GM12873 (cell line): ENCODE data around the gene KRTAP5-1.
"Not testable (repeated sequence)": the region's sequence is repeated elsewhere in the genome, so short reads cannot be mapped to it uniquely, and the experiment has no call there.

Experiments used
- TF ChIP-seq, protein P1 (sequence below): IDR thresholded peaks from 2 replicates; pipeline ENCODE4 v1.5.1; 2012; ENCODE audit warnings: low read depth, mild to moderate bottlenecking, moderate library complexity, low read length, control low read depth; ENCODE audit not compliant: insufficient read depth; ENCODE audit errors: missing control alignments

Gene KRTAP5-1, protein sequence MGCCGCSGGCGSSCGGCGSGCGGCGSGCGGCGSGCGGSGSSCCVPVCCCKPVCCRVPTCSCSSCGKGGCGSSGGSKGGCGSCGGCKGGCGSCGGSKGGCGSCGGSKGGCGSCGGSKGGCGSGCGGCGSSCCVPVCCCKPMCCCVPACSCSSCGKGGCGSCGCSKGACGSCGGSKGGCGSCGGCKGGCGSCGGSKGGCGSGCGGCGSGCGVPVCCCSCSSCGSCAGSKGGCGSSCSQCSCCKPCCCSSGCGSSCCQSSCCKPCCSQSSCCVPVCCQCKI

DNA sequence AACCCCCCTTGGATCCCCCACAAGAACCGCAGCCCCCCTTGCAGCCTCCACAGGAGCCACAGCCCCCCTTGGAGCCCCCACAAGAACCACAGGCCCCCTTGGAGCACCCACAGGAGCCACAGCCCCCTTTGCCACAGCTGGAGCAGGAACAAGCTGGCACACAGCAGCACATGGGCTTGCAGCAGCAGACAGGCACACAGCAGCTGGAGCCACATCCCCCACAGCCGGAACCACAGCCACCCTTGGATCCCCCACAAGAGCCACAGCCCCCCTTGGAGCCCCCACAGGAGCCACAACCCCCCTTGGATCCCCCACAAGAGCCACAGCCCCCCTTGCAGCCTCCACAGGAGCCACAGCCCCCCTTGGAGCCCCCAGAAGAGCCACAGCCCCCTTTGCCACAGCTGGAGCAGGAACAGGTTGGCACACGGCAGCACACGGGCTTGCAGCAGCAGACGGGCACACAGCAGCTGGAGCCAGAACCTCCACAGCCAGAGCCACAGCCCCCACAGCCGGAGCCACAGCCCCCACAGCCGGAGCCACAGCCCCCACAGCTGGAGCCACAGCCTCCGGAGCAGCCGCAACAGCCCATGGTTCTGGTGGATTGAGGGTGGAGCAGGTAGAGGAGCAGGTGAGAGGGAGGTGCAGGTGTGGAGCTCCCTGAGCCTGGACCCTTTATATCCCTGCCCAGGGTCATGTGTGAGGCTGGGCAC is at the start of gene KRTAP5-1:
Gene KRTAP5-1 (minus strand): TSS at position 623 of the 710 bp plus-strand sequence. CDS start 34 bp downstream, at position 589.
- TF ChIP-seq, protein P1, sequence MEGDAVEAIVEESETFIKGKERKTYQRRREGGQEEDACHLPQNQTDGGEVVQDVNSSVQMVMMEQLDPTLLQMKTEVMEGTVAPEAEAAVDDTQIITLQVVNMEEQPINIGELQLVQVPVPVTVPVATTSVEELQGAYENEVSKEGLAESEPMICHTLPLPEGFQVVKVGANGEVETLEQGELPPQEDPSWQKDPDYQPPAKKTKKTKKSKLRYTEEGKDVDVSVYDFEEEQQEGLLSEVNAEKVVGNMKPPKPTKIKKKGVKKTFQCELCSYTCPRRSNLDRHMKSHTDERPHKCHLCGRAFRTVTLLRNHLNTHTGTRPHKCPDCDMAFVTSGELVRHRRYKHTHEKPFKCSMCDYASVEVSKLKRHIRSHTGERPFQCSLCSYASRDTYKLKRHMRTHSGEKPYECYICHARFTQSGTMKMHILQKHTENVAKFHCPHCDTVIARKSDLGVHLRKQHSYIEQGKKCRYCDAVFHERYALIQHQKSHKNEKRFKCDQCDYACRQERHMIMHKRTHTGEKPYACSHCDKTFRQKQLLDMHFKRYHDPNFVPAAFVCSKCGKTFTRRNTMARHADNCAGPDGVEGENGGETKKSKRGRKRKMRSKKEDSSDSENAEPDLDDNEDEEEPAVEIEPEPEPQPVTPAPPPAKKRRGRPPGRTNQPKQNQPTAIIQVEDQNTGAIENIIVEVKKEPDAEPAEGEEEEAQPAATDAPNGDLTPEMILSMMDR, result not testable (repeated sequence)

DNA sequence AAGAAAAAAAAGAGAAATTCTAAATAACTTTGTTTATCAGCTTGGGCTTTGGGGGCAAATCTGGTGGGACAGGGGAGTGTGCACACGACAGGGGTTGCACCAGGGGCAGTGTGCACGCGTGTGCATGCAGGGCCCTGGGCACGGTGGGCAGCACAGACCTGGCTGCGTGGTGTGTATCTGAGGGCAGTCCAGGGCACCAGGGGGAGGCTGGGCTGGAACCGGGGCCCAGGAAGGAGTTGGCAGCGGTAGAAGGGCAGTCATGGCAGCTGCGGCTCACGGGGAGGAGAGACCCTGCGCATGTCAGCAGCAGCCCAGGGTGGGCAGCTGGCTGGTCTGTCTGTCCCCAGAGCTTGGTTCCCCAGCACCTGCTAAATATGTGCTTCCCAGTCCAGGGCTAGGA is 48.8 kb upstream of the KRTAP5-1 start:
- TF ChIP-seq, protein P1, result no peak

DNA sequence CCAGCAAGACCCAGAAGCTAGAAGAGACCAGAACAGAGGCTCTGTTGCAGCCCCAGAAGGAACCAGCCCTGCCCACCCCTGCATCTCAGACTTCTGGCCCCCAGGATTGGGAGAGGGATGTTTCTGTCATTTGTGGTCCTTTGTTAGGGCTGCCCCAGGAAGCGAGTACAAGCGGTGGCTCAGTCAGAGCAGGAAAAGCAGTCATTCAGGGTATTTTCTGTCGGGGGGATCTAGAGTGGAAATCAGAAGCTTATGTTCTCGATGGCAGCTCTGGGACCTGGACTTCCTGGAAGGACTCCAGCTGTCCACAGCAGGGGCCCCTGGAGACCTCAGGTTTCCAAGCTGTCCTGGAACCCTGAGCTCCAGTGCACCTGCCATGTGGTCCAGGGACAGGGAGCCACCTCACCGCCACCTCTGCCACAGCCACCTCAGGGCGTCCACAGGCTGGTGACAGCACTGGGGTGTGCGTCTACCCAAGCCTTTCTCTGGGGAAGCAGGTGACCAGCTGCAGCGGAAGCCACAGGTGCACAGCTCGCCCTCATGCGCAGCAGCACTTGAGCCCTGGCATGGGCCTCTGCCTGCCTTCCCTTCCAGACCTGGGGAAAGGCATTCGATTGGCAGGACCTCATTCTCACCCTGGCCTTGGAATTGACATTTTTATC is 47.1 kb upstream of the KRTAP5-1 start:
- TF ChIP-seq, protein P1, result no peak

DNA sequence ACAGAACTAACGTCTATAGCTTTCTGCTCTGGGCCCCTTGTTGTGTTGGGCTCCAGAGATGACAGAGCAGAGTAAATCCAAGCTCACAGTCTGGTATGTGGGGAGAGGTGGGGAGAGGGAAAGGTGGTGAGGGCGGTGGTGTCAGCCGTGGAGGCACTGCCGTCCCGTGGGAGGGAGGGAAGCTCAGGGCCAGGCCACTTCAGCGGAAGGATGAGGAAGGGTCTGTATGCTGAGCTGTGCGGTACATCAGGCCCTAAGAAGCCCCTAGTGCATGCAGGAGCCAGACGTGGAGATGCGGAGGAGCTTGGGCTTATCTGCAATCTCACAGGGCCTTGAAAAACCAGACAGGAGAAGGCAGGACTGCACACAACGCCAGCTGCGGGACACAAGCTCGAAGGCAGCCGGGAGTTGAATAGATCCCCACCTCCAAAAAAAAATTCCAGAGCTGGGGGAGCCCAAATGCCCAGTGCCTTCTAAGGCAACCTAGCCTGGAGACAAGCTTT is 46.0 kb upstream of the KRTAP5-1 start:
- TF ChIP-seq, protein P1, result no peak

DNA sequence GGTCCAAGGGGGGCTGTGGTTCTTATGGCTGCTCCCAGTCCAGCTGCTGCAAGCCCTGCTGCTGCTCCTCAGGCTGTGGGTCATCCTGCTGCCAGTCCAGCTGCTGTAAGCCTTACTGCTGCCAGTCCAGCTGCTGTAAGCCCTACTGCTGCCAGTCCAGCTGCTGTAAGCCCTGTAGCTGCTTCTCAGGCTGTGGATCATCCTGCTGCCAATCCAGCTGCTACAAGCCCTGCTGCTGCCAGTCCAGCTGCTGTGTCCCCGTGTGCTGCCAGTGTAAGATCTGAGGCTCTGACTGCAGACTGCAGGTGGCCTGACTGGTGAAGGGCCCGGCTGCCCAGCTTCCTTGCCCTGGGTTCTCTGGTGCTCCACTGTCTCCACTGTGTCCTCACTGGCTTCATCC is 45.2 kb upstream of the KRTAP5-1 start:
- TF ChIP-seq, protein P1, result no peak

DNA sequence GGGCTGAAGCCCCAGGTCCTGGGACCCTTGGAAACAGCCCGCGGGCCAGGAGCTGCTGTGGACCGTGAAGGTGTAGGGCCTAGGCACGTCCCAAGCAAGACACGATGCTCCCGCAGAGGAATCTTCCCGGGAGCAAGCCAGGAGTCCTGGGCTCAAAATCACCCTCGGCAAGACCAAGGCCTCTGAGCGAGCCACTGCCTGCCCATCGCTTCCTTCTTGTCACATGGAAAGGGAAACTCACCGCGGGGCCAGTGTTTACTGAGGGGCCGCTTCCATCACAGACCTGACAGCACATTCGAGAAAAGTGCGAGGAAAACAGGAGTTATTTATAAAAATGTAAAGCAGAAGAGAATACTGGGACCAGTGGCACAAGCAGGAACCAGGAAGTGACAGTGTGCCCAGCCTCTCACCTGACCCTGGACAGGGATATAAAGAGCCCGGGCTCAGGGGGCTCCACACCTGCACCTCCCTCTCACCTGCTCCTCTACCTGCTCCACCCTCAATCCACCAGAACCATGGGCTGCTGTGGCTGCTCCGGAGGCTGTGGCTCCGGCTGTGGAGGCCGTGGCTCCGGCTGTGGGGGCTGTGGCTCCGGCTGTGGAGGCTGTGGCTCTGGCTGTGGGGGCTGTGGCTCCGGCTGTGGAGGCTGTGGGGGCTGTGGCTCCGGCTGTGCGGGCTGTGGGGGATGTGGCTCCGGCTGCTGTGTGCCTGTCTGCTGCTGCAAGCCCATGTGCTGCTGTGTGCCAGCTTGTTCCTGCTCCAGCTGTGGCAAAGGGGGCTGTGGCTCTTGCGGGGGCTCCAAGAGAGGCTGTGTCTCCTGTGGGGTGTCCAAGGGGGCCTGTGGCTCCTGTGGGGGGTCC is 44.5 kb upstream of the KRTAP5-1 start, which contains the start of gene KRTAP5-5:
Gene KRTAP5-5 (plus strand): TSS at position 450 of the 860 bp plus-strand sequence. CDS start 66 bp downstream, at position 516.
- TF ChIP-seq, protein P1, result no peak
